ENCODE data around the gene RPS14. TPM values are rescaled to one million over a fixed set of nuclear protein-coding genes. Genes with fewer than 3 reads are reported as not detected.
A peak's percentile ranks its signal among the peaks of the same experiment; 100 is the strongest.

Gene RPS14
- total and polyA plus RNA-seq, 7 donors, result 977 to 3,049 (median 1,443) TPM

GRCh38 chr5:150485693-150486401 is 36.3 kb upstream of the RPS14 start:
- no peak for TF ChIP-seq CTCF (IDR thresholded peaks at IDR 0.05)
- Histone ChIP-seq H3K27me3 (ENCODE audit: insufficient read depth in 3 of 3, low read length in 2 of 3) (no peaks in the 10 kb centered on the region), H3K36me3 (ENCODE audit: insufficient read depth in 1 of 2, low read depth in 1 of 2) (peaks cover 0 to 4% of the 10 kb centered on the region in 2 donors), H3K4me3 (peak overlapping the region; percentile 100), H3K27ac (peak overlapping the region; percentile 93), H3K9me3 (no peaks in the 10 kb centered on the region), H3K4me1 (peaks cover 47% of the 10 kb centered on the region)
- ATAC-seq (peak; percentile 51 to 67 (median 64)), DNase-seq (peak; percentile 72 to 86)
- WGBS, 3 donors, result 0 to 1% (median 1%) methylated on average over 39 to 85 of the region's 90 CpGs
- intact Hi-C loops (cut with DNase I), result loop anchor here (5.0 kb wide), 2 partner anchors 34 to 36 kb away; no protein-coding TSS in a partner anchor

DNA sequence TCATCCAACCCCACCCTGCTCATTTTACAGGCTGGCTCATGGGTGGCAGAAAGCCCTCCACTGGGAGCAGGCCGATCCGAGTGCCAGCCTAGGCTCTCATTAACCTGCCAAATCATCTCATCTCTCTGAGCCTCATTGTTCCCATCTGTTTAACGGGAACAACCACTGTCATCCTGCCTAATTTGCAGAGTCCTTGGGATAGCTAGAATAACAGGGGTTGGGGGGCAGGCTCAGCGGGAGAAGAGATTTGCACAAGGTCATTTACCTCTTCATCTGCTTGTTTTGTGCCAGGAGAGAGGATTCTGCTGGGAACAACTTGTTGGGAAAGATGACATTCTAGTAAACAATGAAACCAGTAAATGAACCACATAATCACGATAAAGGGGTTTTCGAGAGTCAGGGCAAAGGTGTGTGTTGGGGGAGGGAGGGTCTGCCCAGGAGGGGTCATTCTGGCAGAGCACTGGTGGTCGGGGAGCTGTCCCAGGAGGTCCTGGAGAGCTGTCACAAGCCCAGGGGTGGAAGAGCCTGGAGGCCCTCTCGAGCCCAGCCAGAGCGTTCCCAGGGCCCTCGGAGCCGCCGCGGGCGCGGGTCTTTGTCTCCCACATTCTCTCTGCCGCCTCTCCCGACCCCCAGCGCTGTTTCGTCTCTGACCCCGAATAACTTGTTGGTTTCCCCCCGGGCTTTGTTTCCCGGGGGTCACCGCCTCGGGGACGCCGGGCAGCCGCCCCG is 35.6 kb upstream of the RPS14 start:
- TF ChIP-seq CTCF (IDR thresholded peaks at IDR 0.05), result no peak
- intact Hi-C loops (cut with DNase I), result loop anchor here (5.0 kb wide), 2 partner anchors 33 to 37 kb away; no protein-coding TSS in a partner anchor

GRCh38 chr5:150481972-150482406 is 32.5 kb upstream of the RPS14 start:
- no peak overlapping the region for H3K27ac ChIP-seq
- peak in 1 of 2 donors; percentile 6 for DNase-seq
- no peaks in the 10 kb centered on the region for H3K36me3 ChIP-seq (ENCODE audit: insufficient read depth in 1 of 2, low read depth in 1 of 2)
- WGBS, 3 donors, result 55 to 70% (median 62%) methylated on average over 5 to 6 of the region's 6 CpGs
- no peaks in the 10 kb centered on the region for H3K27me3 ChIP-seq (ENCODE audit: insufficient read depth in 3 of 3, low read length in 2 of 3)
- no peak for ATAC-seq
- H3K4me3 ChIP-seq, result no peak overlapping the region
- intact Hi-C loops (cut with DNase I), result no loop called here
- TF ChIP-seq CTCF (IDR thresholded peaks at IDR 0.05), result no peak
- H3K9me3 ChIP-seq, result no peaks in the 10 kb centered on the region
- H3K4me1 ChIP-seq, result peaks cover 9% of the 10 kb centered on the region

More for the DNA sequence above, 35.6 kb upstream of the RPS14 start:
- ATAC-seq, result peak in 1 of 4 donors; percentile 3
- 14 to 22% (median 20%) methylated on average over 23 to 28 of the region's 28 CpGs for WGBS, 3 donors
- H3K27ac ChIP-seq, result peak overlapping the region; percentile 93
- DNase-seq, result no peak
- peak overlapping the region; percentile 100 for H3K4me3 ChIP-seq
- no peaks in the 10 kb centered on the region for H3K27me3 ChIP-seq (ENCODE audit: insufficient read depth in 3 of 3, low read length in 2 of 3)
- peaks cover 0 to 3% of the 10 kb centered on the region in 2 donors for H3K36me3 ChIP-seq (ENCODE audit: insufficient read depth in 1 of 2, low read depth in 1 of 2)
- peaks cover 40% of the 10 kb centered on the region for H3K4me1 ChIP-seq
- H3K9me3 ChIP-seq, result no peaks in the 10 kb centered on the region

DNA sequence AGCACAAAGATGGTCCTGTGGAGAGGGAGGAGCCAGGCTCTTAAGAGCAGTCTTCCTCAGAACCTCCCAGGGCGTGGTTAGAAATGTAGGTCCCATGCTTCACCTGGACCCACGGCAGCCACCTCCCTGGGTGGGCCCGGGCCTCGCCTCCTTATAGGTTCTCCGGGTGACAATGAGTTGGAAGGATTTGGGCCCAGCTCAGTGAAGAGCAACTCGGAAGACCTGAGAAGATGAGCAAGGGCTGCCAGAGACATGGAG is 32.1 kb upstream of the RPS14 start:
- no peak for ATAC-seq

More for the DNA sequence above, 32.1 kb upstream of the RPS14 start:
- H3K36me3 ChIP-seq (ENCODE audit: insufficient read depth in 1 of 2, low read depth in 1 of 2), result no peaks in the 10 kb centered on the region
- no peaks in the 10 kb centered on the region for H3K27me3 ChIP-seq (ENCODE audit: insufficient read depth in 3 of 3, low read length in 2 of 3)
- peaks cover 7% of the 10 kb centered on the region for H3K4me1 ChIP-seq
- intact Hi-C loops (cut with DNase I), result no loop called here
- no peak for DNase-seq
- TF ChIP-seq CTCF (IDR thresholded peaks at IDR 0.05), result no peak
- no peak overlapping the region for H3K4me3 ChIP-seq
- 84 to 89% (median 89%) methylated on average over 6 of the region's 6 CpGs for WGBS, 3 donors
- no peak overlapping the region for H3K27ac ChIP-seq
- H3K9me3 ChIP-seq, result no peaks in the 10 kb centered on the region
